ENCODE measurements around the gene CHSY3. TPM values are rescaled to one million over a fixed set of nuclear protein-coding genes. Genes with fewer than 3 reads are reported as not detected.

The CHSY3 gene
- total and polyA plus RNA-seq, 2 experiments from 2014 or later = 0.44 to 3.0 TPM

- TF ChIP-seq REST (IDR thresholded peaks at IDR 0.05; ENCODE audit: unreplicated experiment) = no peak
Observed at GRCh38 chr5:130025511-130025910, 121.2 kb downstream of the CHSY3 start (continued).

GRCh38 chr5:130032807-130033206 lies 128.5 kb downstream of the CHSY3 start:
- H3K4me3 ChIP-seq = no peak overlapping the region
- no peaks in the 10 kb centered on the region for H3K9me2 ChIP-seq (ENCODE audit: insufficient read depth)
- H3K36me3 ChIP-seq (ENCODE audit: insufficient read depth) = no peaks in the 10 kb centered on the region
- H4K20me1 ChIP-seq (replicated peaks; ENCODE audit: insufficient read depth) = no peaks in the 10 kb centered on the region
- DNase-seq (ENCODE audit: low spot score) (no peak), ATAC-seq (no peak)
- TF ChIP-seq STAT1 (IDR thresholded peaks at IDR 0.05; ENCODE audit: unreplicated experiment) (no peak), CTCF (conservative IDR thresholded peaks at IDR 0.05; ENCODE audit: low read depth in 2 of 2) (no peak), ZNF462 (CRISPR knock-in tag; IDR thresholded peaks at IDR 0.05) (no peak), NANOG (IDR thresholded peaks at IDR 0.05; ENCODE audit: borderline replicate concordance) (no peak), JUNB (IDR thresholded peaks at IDR 0.05; ENCODE audit: unreplicated experiment) (no peak), POLR2AphosphoS5 (IDR thresholded peaks at IDR 0.05; ENCODE audit: low read depth) (no peak), ETS1 (IDR thresholded peaks at IDR 0.05) (no peak), ZNF114 (CRISPR knock-in tag; IDR thresholded peaks at IDR 0.05) (no peak), EZH2 (IDR thresholded peaks at IDR 0.05; ENCODE audit: low read depth, unreplicated experiment) (no peak), EZH2phosphoT487 (IDR thresholded peaks at IDR 0.05; ENCODE audit: unreplicated experiment) (no peak), CREB1 (CRISPR knock-in tag; IDR thresholded peaks at IDR 0.05; ENCODE audit: low read depth) (no peak), ZNF331 (CRISPR knock-in tag; IDR thresholded peaks at IDR 0.05; ENCODE audit: low read depth) (no peak)
- Mint-ChIP-seq H3K4me1 (peaks cover 21% of the 10 kb centered on the region), H3K9me3 (no peaks in the 10 kb centered on the region), H3K4me3 (no peak overlapping the region), H3K36me3 (ENCODE audit: low read depth) (no peaks in the 10 kb centered on the region), H3K27ac (no peak overlapping the region), H3K27me3 (ENCODE audit: insufficient read depth, low read depth, poor library complexity) (no peaks in the 10 kb centered on the region)
- H3F3A ChIP-seq (replicated peaks; ENCODE audit: low read depth) = no peaks in the 10 kb centered on the region
- H2AFZ ChIP-seq = no peak overlapping the region
- H3K27me3 ChIP-seq (ENCODE audit: insufficient read depth) = no peaks in the 10 kb centered on the region
- H3K27ac ChIP-seq (ENCODE audit: low read depth) = no peak overlapping the region
- no peaks in the 10 kb centered on the region for H3K79me2 ChIP-seq (replicated peaks; ENCODE audit: insufficient read depth)
- no peak overlapping the region for H3K4me2 ChIP-seq
- 0 out of 2 replicates have a peak, but pooled peaks cover 6% of the 10 kb centered on the region for H3K4me1 ChIP-seq (ENCODE audit: insufficient read depth)

Measured in GM23338 (cell line).